BLaER1 treated with 17β-estradiol and CSF1 and Interleukin-3, amounts not matched to agents 10 nM and 100 nM (cell line): ENCODE data around the gene PLA2G6.

ENCODE experiments used
- H3K27ac ChIP-seq, 11 experiments: shearing (Covaris generic); formaldehyde crosslinking; 2 replicates each; pipeline ENCODE4 v1.8.1; 2022
- H3K27me3 ChIP-seq, 11 experiments: shearing (Covaris generic); formaldehyde crosslinking; 2 replicates each; pipeline ENCODE4 v1.8.1; 2022
- H3K36me3 ChIP-seq, 11 experiments: shearing (Covaris generic); formaldehyde crosslinking; 2 replicates each; pipeline ENCODE4 v1.8.1; 2022
- H3K4me1 ChIP-seq, 10 experiments: shearing (Covaris generic); formaldehyde crosslinking; 2 replicates each; pipeline ENCODE4 v1.8.1; 2022
- H3K4me2 ChIP-seq, 11 experiments: shearing (Covaris generic); formaldehyde crosslinking; 2 replicates each; pipeline ENCODE4 v1.8.1; 2022
- H3K4me3 ChIP-seq, 10 experiments: shearing (Covaris generic); formaldehyde crosslinking; 2 replicates each; pipeline ENCODE4 v1.8.1; 2022
- H3K9ac ChIP-seq, 11 experiments: shearing (Covaris generic); formaldehyde crosslinking; 2 replicates each; pipeline ENCODE4 v1.8.1; 2022
- H3K9me3 ChIP-seq, 11 experiments: shearing (Covaris generic); formaldehyde crosslinking; replicated peaks in 1 of 11; 2 replicates each; pipeline ENCODE4 v1.8.1; 2022
- H4K20me1 ChIP-seq, 11 experiments: shearing (Covaris generic); formaldehyde crosslinking; 2 replicates each; pipeline ENCODE4 v1.8.1; 2022
- Cebpa-rat ChIP-seq, 11 experiments: shearing (Covaris generic); IDR thresholded peaks; 2 replicates each; pipeline ENCODE4 v1.8.1; 2022

Gene PLA2G6

DNA sequence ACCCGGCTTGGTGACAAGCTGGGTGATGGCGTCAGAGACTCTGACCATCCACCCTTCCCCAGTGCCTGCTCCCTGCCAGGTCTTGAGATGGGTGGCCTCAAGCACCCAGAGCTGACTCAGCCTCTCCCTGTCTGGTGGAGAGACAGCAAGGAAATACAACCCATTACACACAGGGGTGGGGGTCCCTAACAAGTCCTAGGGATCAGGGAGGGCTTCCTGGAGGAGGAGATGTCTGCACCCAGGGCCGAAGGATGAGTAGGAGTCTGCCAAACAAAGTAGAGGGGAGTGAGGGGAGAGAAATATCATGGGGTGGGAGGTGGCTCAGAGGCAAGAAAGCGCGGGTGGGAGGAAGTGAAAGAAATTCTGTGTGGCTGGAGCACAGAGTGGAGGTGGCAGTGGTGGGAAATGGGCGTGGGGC, 26.9 kb upstream of the PLA2G6 start:
- H3K27ac ChIP-seq, result peak overlapping the region in 1 of 11 experiments; percentile 3; a peak in 2 of 22 replicates
- peak overlapping the region in 1 of 10 experiments; percentile 1; a peak in 1 of 20 replicates for H3K4me3 ChIP-seq
- no peak for TF ChIP-seq Cebpa-rat (IDR thresholded peaks at IDR 0.05)
- peaks cover 30 to 100% (median 62%) of the 10 kb centered on the region in 10 experiments for H3K4me1 ChIP-seq
- peaks cover 0 to 29% (median 0%) of the 10 kb centered on the region in 11 experiments; a peak in 4 of 22 replicates for H3K36me3 ChIP-seq
- H3K4me2 ChIP-seq, result peak overlapping the region in 5 of 11 experiments; percentile 18 to 99 (median 87); a peak in 10 of 22 replicates
- peak overlapping the region in 1 of 11 experiments; percentile 14; a peak in 1 of 22 replicates for H3K9ac ChIP-seq
- H4K20me1 ChIP-seq, result peaks cover 22 to 100% (median 52%) of the 10 kb centered on the region in 11 experiments
- H3K9me3 ChIP-seq, result no peaks in the 10 kb centered on the region
- H3K27me3 ChIP-seq, result no peaks in the 10 kb centered on the region

GRCh38 chr22:38207898-38208432, 26.3 kb upstream of the PLA2G6 start:
- no peak for TF ChIP-seq Cebpa-rat (IDR thresholded peaks at IDR 0.05)
- no peaks in the 10 kb centered on the region for H3K9me3 ChIP-seq
- peak overlapping the region in 1 of 11 experiments; percentile 3; a peak in 1 of 22 replicates for H3K27ac ChIP-seq
- peak overlapping the region in 2 of 11 experiments; percentile 14 to 39; a peak in 2 of 22 replicates for H3K9ac ChIP-seq
- peaks cover 22 to 100% (median 49%) of the 10 kb centered on the region in 11 experiments for H4K20me1 ChIP-seq
- H3K4me1 ChIP-seq, result peaks cover 30 to 100% (median 62%) of the 10 kb centered on the region in 10 experiments
- no peaks in the 10 kb centered on the region for H3K27me3 ChIP-seq
- H3K4me3 ChIP-seq, result peak overlapping the region in 1 of 10 experiments; percentile 1; a peak in 1 of 20 replicates
- H3K36me3 ChIP-seq, result peaks cover 0 to 29% (median 0%) of the 10 kb centered on the region in 11 experiments; a peak in 4 of 22 replicates
- peak overlapping the region in 5 of 11 experiments; percentile 18 to 99 (median 87); a peak in 10 of 22 replicates for H3K4me2 ChIP-seq

GRCh38 chr22:38205261-38206128, 23.9 kb upstream of the PLA2G6 start:
- H3K4me2 ChIP-seq, result peak overlapping the region; percentile 90 to 100 (median 99)
- peak overlapping the region in 7 of 11 experiments; percentile 1 to 98 (median 91); a peak in 9 of 22 replicates for H3K9ac ChIP-seq
- no peaks in the 10 kb centered on the region for H3K27me3 ChIP-seq
- peak overlapping the region in 3 of 10 experiments; percentile 90 to 100 (median 94); a peak in 6 of 20 replicates for H3K4me3 ChIP-seq
- H3K36me3 ChIP-seq, result peaks cover 0 to 18% (median 0%) of the 10 kb centered on the region in 11 experiments; a peak in 4 of 22 replicates
- H4K20me1 ChIP-seq, result peaks cover 22 to 86% (median 49%) of the 10 kb centered on the region in 11 experiments
- H3K27ac ChIP-seq, result peak overlapping the region in 3 of 11 experiments; percentile 12 to 35 (median 28); a peak in 4 of 22 replicates
- no peak for TF ChIP-seq Cebpa-rat (IDR thresholded peaks at IDR 0.05)
- no peaks in the 10 kb centered on the region for H3K9me3 ChIP-seq
- H3K4me1 ChIP-seq, result peaks cover 45 to 88% (median 65%) of the 10 kb centered on the region in 10 experiments

DNA sequence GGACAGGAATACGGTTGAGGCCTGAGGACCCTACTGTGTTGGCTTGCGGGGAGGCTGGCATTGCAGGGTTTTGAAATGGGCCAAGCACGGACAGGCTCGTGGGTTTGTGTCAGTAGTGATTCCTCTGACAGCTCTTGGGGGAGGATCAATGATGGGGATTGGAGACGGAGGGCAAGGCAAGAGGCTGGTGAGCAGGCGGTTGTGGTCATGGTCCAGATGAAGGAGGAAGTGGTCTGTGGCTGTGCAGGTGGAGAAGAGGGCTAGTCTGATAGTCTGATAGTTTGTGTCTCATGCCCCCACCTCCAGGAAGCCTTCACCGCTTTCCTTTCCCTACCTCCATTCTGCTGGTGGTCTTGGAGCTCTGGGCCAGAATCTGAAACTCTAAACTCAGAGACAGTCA, 23.2 kb upstream of the PLA2G6 start:
- H3K36me3 ChIP-seq, result peaks cover 0 to 18% (median 0%) of the 10 kb centered on the region in 11 experiments; a peak in 4 of 22 replicates
- no peaks in the 10 kb centered on the region for H3K27me3 ChIP-seq
- H4K20me1 ChIP-seq, result peaks cover 22 to 79% (median 45%) of the 10 kb centered on the region in 11 experiments
- H3K9me3 ChIP-seq, result no peaks in the 10 kb centered on the region
- H3K4me1 ChIP-seq, result peaks cover 52 to 88% (median 65%) of the 10 kb centered on the region in 10 experiments
- peak overlapping the region; percentile 90 to 100 (median 99) for H3K4me2 ChIP-seq
- peak overlapping the region; percentile 21 to 98 (median 89); a peak in 12 of 22 replicates for H3K9ac ChIP-seq
- TF ChIP-seq Cebpa-rat (IDR thresholded peaks at IDR 0.05), result no peak
- peak overlapping the region in 4 of 10 experiments; percentile 90 to 100 (median 96); a peak in 9 of 20 replicates for H3K4me3 ChIP-seq
- H3K27ac ChIP-seq, result peak overlapping the region in 7 of 11 experiments; percentile 12 to 95 (median 57); a peak in 9 of 22 replicates

GRCh38 chr22:38203855-38204514, 22.4 kb upstream of the PLA2G6 start:
- peak overlapping the region in 9 of 10 experiments; percentile 83 to 100 (median 90); a peak in 15 of 20 replicates for H3K4me3 ChIP-seq
- no peaks in the 10 kb centered on the region for H3K9me3 ChIP-seq
- H3K9ac ChIP-seq, result peak overlapping the region; percentile 21 to 98 (median 89); a peak in 14 of 22 replicates
- H3K36me3 ChIP-seq, result peaks cover 0 to 18% (median 0%) of the 10 kb centered on the region in 11 experiments; a peak in 4 of 22 replicates
- no peaks in the 10 kb centered on the region for H3K27me3 ChIP-seq
- H3K4me2 ChIP-seq, result peak overlapping the region; percentile 90 to 100 (median 99)
- peak overlapping the region in 9 of 11 experiments; percentile 12 to 95 (median 35); a peak in 12 of 22 replicates for H3K27ac ChIP-seq
- peaks cover 60 to 88% (median 68%) of the 10 kb centered on the region in 10 experiments for H3K4me1 ChIP-seq
- no peak for TF ChIP-seq Cebpa-rat (IDR thresholded peaks at IDR 0.05)
- peaks cover 22 to 71% (median 43%) of the 10 kb centered on the region in 11 experiments for H4K20me1 ChIP-seq

DNA sequence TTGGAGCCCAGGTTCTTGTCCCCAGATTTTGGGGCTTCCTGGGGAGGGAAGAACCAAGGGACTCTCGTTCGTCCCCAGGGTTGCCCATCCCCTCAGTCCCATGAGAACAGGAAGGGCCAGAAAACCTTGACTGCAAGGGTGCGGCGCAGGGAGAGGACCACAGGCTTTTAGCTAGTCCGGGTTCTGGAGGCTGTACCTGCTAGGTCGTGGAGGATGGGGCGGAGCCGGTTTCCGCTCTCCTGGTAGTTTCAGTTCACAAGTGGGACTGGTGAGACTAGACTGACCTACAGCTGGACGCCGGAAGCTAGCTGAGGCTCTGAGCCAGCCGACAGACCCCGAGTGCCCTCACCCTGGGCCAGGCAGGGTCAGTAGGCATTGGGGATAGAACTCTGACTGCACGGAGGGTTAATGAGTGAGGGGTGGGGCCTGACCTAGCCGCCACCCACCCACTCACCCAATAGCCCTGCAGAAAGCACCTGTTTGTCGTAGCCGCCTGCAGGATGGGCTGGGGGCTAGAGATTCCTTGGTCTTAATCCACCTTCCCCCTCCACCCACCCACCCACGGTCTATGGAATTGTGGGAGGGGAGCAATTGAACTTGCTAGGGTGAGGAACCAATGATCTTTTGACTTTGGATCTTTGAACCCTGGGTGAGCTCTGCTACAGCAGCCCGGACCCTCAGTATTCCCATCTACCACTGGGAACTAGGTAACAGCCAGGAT, 21.6 kb upstream of the PLA2G6 start:
- TF ChIP-seq Cebpa-rat (IDR thresholded peaks at IDR 0.05), result no peak
- peak overlapping the region; percentile 81 to 98 (median 91) for H3K9ac ChIP-seq
- H4K20me1 ChIP-seq, result peaks cover 22 to 63% (median 43%) of the 10 kb centered on the region in 11 experiments
- peak overlapping the region; percentile 71 to 97 (median 87) for H3K27ac ChIP-seq
- peaks cover 67 to 88% (median 71%) of the 10 kb centered on the region in 10 experiments for H3K4me1 ChIP-seq
- no peaks in the 10 kb centered on the region for H3K27me3 ChIP-seq
- H3K4me2 ChIP-seq, result peak overlapping the region; percentile 90 to 100 (median 99)
- H3K4me3 ChIP-seq, result peak overlapping the region; percentile 83 to 100 (median 90)
- peaks cover 0 to 15% (median 0%) of the 10 kb centered on the region in 11 experiments; a peak in 4 of 22 replicates for H3K36me3 ChIP-seq
- no peaks in the 10 kb centered on the region for H3K9me3 ChIP-seq

DNA sequence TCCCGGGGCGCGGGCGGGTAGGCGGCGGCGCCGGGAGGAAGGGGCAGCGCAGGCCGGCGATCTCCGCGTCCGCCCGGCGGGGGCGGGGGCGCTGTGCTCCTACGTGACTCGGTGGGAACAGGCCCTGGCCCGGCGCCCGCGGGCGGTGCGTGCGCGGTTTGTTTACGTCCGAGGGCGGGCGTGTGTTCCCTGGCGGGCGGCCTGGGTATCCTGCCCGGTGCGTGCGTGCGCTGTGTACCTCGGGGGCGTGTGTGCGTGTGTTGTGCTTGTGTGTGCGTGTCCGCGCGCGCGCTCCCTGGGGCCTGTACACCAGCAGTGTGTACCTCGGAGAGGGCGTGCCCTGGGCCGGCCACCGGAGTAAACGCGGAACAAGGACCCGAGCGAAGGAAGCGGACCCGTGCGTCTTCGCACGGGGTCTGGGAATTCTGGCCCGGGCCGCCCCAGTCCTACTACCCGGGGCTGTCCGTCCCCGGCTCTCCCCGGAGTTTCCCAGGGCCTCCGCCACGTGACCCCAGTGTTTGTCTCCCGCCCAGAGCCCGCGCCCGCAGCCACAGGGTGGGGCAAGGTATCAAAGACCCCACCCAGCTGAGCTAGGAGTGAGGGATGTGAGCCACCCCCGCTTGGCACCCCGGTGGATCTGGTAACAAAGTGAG, 20.9 kb upstream of the PLA2G6 start:
- H3K36me3 ChIP-seq, result peaks cover 0 to 10% (median 0%) of the 10 kb centered on the region in 11 experiments; a peak in 2 of 22 replicates
- H3K4me2 ChIP-seq, result peak overlapping the region; percentile 90 to 100 (median 99)
- peak overlapping the region; percentile 71 to 97 (median 87) for H3K27ac ChIP-seq
- H3K27me3 ChIP-seq, result no peaks in the 10 kb centered on the region
- no peak for TF ChIP-seq Cebpa-rat (IDR thresholded peaks at IDR 0.05)
- peak overlapping the region; percentile 83 to 100 (median 90) for H3K4me3 ChIP-seq
- no peaks in the 10 kb centered on the region for H3K9me3 ChIP-seq
- peaks cover 22 to 56% (median 41%) of the 10 kb centered on the region in 11 experiments for H4K20me1 ChIP-seq
- peaks cover 67 to 85% (median 71%) of the 10 kb centered on the region in 10 experiments for H3K4me1 ChIP-seq
- H3K9ac ChIP-seq, result peak overlapping the region; percentile 81 to 98 (median 91)
